Suppressor macrophage treated with lipopolysaccharide for 1 hour (primary cell): ENCODE data around the gene CD151.
A peak's percentile ranks its signal among the peaks of the same experiment; 100 is the strongest.

ENCODE experiments used
- DNase-seq, 3 donors: peaks; one replicate each; pipeline ENCODE4 v3.0.0-alpha.2; 2020 to 2022

CD151 gene

DNA sequence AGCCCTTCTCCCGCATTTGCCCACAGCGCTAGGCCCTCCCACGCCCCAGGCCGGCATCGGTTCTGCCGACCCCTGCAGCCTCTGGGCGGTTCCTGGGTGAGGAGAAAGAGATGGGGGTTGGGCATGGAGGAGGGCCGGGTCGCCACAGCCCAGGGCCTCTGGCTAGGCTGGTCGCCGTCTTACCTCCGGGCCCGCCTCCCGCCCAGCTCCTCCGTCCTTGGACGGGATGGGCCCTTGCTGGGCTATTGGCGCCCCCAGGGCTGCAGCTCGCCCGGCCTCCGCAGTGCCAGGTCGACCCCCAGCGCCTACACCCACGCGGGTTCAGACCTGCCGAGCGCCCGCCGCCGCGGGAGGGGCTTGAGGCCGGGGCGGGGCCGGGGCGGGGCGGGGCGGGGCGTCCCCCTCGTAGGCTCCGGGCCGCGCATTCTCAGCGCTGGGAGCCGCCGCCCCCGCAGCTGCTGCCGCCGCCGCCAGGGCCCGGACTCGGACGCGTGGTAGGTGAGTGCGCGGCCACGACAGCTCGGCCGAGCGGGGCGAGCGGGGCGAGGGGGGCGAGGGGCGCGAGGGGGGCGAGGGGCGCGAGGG is at the start of gene CD151:
CD151 (plus strand) TSS at position 424 of the 585 bp plus-strand sequence. CDS start 3,118 bp downstream, outside the sequence.
- peak; percentile 73 to 90 (median 83) for DNase-seq

DNA sequence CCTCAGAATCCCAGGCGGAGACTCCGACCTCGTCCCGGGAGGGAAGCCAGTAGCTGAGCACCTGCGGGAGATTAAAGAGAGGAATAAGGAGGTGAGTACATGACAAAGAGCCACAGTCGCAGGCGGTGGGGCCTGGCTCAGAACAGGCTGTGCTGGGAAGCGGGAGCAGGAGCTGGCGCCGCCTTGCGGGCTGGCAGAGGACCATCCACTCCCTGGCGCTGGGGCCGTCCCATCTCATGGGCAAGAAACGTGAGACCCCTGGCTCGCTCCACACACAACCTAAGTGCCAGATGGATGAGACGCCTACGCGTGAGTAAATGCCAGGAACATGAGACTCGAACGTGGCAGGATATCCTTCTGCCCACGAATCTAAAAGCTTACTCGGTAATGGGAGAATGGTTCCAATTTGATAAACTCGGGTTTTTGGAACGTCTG is 49.2 kb upstream of the CD151 start:
- peak in 1 of 3 donors; percentile 79 for DNase-seq

DNA sequence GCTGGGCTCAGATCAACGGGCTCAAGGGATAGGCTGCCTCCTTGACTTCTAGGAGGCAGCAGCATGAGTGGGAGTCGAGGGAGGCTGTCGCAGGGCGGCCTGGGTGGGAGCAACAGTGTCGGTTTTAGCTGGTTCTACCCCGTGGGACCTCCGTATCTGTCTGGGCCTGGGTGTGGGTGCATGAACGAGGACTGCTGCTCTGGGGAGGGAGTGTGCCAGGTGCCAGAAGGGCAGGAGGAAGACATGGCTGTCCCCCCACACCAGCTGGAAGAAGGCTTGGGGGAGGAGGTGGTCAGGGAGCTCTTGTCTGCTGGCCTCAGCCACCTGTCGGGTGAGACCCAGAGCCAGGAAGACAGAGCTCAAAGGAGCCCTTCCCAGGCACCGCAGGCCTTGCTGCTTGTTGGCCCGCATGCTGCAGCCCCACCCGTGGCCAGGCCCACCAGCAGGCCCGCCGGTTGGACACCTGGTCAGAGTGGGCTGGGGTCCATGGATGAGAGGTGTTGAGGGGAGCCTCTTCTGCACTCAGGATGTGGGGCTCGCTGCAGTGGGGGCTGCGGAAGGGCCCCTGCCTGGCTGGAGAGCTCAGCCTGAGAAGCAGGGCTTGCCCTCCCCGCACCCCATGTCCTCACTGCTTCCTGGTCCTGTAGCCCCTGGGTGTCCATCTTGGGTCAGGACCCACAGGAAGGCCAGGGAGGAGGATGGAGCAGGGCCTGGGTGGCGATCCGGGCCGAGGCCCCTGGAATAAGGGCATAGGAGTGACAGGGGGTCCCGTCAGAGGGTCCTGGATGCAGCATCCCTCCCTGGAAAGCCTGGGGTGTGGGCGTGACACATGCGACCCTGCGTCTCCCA is 46.3 kb upstream of the CD151 start:
- no peak for DNase-seq

DNA sequence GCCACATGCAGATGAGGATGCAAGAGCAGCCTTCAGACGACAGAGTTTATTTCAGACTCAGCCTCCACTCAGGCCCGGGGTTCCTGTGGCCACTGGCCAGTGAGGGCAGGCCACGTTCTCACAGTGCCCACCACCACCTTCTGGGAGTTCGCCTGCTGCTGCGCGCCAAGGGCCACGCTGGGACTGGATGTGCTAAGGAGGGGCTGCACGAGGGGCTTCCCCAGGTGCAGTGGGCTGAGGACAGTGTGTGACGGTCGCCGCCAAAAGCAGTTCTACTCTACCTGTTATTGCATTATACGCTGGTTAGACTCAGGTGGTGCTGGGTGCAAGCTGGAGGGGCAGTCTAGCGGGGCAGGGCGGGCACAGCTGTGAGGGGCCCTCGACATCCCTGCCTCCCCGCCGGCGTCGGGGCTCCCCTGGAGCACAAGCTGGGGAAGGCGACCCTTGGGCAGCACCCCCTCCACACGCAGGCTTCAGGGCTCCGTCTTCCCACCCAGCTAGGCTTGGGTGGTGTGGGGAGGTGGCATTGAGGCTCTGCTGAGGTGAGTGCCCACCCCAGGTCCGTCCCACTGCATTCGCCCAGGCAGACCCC is 45.6 kb upstream of the CD151 start:
- DNase-seq, result no peak

DNA sequence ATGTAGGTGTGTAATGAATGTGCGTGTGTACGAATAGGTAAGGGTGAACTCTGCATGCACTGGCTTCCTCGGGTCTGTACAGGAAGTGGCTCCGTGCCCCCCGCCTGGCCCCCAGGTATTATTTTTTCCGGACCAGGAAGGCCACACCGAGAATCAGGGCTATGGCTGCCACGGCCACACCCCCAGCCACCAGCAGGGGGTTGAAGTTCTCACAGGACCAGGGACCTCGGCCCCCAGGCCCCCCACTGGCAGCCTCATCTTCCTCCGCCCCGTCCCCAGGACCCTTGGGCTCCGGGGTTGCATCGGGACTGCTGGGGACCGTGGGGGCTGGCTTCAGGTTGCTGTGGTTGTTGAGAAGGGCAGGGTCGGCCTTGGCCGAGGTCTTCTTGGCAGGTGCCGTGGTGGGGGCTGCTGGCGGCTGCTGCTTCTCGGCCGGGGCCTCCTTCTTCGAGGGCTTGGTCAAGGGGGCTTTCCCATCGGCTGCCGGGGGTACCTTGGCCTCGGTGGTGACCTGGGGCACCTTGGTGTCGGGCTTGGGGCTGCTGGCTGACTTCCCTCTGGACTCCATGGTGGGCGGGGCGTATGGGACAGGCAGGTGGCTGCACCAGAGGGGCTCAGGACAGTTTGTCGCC is 44.6 kb upstream of the CD151 start:
- DNase-seq, result no peak

DNA sequence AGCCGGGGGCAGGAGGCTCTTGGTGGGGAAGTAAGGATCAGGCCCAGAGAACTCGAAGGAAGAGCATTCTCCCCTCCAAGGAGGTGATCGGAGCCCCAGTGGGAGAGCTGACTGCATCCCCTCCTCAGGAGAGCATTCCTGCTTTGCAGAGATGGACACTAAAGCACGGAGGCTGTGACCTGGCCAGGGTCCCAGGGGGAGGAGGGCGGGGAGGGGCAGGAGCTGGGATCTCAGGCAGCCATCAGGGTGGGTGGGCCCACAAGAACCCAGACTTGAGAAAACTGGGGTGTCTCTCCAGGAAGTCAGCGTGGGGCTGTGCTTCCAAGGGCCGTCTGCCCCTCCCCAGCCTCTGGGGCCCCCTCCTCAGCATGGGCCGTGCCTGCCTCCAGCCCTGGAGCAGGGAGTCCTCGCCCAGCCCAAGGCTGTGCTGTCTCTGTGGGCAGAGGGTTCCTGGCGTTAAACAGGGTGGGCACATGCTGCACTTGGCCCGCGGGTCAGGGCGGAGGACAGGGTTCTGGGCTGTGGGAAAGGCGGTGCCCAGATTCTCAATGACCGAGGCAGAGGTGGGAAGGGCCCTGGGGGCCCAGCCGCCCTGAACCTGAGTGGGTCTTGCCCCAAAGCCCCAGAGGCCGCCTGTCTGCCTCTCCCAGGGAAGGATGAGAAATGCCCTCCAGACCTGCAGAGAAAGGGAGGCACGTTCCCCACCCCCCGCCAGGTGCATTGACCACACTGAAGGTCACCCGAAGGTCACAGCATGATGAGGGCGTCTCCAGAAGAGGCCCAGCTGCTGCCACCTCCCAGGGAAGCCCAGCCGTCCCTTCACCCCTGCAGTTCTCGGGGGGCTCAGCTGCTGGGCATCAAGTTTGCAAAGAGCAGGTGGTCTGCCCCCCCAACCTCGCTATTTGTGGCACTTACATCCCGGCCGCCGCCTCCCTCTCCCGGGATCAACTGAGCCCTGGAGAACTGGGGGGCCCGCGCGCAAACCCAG is 43.5 kb upstream of the CD151 start:
- DNase-seq, result no peak

DNA sequence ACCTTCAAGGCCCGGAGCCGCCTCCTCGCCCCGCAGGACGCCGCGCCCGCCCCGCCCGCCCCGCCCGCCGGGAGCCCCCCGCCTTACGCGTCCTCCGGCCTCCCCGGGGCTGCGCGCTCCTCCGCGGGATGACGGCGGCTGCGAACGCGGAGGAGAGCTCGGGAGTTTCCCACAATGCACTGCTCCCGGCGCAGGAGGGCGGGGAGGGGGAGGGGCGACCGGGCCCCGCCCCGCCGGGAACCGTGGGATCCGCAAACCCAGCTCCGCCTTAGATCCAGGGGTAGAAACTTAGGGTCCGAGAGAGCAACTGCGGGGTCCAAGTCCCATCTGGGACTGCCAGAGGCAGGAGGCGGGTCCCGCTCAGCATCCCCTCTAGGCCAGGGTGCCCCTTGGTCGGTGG is 42.8 kb upstream of the CD151 start, which contains the start of gene CEND1:
CEND1 (minus strand) TSS at position 148 of the 400 bp plus-strand sequence. CDS start 1,514 bp downstream, outside the sequence.
- DNase-seq, result peak; percentile 25 to 66 (median 54)

DNA sequence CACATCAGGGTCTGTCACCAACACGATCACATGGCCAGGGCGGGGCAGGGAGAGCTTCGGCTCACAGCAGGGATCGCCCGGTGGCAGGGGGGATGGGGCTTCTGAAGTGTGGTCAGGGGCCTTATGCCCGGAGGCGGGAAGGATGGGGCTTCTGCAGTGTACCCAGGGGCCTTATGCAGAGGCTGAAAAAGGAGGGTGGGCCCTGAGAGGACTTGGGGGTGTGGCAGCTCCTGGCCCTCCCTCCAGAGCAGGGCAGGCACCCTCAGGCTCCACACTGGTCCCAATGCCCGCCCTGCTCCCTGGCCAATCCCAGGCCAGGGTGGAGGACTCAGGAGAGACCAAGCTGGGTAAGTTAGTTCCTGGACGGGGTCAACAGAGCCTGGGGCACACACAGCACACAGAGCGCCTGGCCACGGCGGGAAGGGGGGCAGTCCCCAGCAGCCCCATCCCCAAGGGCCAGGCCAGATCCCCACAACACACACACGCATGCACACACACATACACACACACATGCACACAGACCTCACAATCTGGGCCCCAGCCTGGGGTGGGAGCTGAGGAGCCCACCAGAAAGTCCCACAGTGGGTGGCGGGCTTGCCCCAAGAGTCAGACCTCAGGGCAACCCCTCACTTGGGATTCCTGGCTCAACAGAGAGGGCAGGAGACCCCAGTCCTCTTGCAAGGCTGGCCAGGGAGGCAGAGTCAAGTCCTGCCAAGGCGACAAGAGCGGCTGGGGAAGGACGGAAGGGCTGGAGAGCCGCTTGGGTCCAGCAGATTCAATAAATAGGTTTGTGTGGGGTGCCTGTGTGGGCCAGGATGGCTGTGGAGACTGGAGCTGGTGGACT is 41.8 kb upstream of the CD151 start:
- no peak for DNase-seq

DNA sequence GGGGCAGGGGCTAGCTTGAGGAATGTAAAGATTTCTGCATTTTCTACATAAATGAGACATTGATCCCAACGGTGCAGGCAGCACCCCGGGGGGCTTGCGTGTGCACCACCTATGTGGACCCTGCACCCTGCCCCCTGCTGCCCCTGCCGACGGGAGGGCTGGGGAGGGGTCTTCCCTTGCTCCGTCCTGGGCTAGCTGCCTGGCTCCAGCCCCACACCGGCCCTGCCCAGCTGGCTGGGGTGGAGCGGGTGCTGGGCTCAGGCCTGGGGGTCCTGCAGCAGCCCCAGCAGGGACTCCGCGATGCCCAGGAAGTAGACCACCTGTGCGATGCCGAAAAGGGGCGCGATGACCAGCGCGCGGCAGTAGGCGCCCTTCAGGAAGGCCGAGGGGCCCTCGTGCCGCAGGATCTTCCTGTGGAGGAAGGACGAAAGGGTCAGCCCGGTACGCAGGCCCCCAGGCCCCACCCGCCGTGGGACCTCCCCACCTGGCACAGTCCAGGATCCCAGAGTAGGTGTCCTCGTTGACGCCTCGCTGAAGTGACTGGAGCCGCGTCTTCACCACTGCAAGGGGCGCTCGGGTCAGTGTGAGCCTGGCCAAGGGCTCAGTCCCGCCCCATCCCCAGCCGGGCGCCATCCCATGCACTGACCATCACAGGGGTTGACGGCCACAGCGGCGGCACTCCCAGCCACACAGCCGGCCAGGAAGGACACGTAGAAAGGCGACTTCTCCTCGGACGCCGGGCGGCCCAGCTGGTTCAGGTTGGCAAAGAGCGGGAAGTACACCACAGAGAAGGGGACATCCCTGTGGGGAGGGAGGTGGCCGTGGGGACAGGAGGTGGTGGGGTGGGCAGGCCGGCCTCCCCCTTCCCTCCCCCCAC is 40.9 kb upstream of the CD151 start:
- no peak for DNase-seq

DNA sequence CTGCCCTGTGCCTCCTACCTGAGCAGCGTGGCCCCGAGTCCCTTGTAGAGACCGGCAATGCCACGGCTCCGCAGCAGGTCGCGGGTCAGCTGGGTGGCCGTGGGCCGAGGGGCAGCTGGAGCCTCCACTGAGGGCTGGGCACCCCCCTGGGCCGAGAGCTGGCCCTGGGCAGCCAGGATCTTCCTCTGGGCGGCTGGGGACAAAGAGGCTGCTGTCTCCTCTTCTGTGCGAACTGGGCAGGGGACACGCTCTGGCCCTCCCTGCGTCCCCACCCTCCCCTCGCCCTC is 40.3 kb upstream of the CD151 start:
- no peak for DNase-seq

DNA sequence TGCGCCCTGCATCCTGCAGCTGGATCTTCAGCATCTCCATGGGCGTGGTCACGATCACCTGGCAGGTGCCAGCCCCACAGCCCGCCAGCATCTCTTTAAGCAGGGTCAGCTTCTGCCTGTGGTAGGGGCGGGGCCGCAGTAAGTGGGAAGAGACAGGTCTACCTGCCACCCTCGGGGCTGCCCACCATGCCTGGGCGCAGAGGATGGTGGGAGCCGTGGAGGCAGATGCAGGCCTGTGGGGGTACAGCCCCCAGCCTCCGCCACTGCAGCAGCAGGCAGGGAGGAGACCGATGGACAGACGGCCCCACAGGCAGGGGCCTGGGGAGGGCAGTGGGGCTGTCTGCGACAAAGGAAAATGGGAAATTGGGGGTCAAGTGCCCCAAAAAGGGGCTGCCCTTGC is 39.9 kb upstream of the CD151 start:
- DNase-seq, result no peak

DNA sequence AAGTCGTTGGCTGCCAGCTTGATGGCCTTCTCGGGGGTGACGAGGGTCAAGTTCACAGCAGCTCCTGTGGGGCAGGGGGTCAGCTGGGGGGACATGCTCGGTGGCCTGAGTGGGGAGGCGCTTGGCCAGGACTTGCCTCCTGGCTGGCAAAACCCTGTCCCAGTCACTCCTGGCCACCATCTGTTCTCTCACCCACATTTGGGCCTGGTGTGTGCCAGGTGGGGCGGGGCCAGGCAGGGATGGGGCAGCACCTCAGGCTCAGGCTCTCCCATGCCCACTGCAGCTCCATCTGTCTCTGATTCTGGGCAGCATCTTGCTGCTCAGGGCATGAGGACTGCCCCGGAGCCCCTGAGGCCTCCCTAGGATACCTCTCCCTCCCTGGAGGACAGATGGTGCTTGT is 39.2 kb upstream of the CD151 start:
- no peak for DNase-seq

DNA sequence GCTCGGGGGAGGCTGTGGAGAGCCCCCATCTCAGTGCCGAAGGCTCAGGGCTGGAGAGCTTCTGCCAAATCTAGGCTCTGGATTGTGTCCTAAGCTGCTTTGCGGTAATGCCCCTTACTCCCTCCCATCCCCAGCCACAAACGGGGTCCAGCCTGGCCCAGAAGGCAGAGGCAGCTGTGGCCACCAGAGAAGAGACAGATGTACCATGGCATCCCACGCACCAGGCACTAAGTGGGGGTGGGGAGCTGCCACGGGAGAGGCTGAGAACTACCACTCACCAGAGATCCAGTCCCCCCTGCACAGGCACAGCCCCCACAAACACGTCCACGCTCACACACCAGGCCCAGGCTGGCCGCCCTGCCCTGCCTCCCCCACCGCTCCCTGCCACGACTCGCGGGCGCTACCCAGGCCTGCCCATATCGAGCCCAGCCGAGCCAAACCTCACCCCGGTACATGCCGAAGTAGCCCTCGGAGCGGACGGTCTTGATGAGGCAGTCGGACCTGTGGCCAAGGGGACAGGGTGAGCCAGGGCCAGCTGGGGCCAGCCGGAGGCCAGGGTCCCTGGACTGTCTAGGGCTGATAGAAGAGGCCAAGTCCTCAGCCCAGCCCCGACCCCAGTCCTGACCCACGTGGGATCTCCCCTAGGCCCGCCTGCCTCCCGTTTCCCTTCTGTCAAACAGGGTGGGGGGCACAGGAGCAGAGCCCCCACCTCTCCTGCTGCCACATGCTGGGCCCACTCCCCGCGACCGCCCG is 38.6 kb upstream of the CD151 start:
- no peak for DNase-seq

DNA sequence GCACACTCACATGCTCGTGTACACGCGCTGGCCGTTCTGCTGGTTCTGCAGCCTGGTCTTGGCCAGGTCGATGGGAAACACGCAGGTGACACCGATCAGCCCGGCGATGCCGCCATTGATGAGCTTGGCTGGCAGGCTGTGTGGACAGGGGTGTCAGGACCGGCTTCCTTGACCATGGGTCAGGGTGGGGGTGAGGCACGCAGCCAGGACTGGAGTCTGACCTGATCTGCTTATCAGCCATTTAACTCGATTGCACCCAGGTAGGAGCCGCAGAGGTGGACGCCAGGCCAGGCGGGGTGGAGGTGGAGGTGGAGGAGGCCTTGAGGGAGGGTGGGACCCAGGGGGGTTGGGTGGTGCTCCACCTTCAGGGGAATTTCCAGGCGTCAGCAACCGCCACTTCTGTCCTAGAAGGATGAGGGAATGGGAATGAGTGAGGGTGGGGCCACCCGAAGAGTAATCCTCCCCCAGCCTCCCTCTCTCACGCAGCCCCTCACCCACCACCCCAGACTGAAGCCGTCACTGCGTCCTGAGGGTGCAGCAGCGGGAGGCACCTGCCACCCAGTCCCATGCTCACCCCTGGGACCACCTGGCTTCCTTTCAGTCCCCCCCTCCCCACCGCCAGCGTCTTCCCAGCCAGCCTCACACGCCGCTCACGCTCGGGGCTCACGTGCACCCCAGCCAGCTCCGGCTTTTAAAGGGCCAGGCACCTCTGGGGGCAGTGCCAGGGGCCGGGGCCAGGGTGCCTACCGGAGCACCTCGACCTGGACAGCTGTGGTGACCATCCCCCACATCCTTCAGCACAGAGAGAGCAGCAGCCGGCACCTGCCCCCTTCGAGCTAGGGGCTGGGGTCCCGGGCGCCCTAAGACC is 37.8 kb upstream of the CD151 start:
- no peak for DNase-seq

DNA sequence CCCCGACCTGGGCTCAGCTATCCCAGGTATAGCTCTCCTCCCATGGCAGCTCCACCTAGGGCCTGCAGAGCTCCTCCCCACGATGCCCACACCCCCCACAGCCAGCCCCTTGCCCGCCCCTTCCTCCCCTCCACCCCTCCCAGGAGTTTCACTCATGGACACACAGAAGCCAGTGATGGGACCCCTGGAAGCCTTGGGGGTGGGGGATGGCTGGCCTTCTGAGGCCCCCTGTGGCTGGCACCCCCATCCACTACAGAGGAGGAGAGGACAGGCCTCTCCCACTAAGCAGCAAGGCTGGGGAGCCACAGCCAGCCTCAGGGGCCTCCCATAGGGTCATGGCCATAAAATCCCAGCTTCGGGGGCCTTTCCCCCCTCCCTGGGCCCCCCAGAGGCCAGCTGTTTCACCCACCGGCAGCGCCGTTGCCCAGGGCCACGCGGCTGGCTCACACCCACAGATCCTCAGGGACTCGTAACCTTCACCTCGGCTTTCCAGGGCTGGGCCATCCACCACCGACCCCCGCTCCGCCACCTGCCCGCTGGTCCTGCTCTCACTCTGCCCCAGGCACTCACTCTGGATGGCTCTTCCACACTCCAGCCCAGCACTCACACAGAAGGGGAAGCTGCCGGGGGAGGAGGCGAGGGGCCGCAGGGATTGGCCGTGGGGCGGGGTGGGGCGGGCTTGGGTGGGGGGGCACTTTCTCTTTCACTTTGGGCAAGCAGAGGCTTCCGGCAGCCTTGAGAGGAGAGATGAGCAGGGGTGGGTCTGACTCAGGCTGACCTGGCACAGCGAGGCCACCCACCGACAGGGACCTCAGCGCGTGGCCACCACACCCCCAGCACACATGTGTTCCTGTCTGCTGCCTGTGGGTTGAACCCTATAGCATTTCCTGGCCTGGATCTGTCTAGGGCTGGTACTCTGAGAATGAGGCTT is 36.9 kb upstream of the CD151 start:
- DNase-seq, result peak; percentile 92 to 95 (median 93)

DNA sequence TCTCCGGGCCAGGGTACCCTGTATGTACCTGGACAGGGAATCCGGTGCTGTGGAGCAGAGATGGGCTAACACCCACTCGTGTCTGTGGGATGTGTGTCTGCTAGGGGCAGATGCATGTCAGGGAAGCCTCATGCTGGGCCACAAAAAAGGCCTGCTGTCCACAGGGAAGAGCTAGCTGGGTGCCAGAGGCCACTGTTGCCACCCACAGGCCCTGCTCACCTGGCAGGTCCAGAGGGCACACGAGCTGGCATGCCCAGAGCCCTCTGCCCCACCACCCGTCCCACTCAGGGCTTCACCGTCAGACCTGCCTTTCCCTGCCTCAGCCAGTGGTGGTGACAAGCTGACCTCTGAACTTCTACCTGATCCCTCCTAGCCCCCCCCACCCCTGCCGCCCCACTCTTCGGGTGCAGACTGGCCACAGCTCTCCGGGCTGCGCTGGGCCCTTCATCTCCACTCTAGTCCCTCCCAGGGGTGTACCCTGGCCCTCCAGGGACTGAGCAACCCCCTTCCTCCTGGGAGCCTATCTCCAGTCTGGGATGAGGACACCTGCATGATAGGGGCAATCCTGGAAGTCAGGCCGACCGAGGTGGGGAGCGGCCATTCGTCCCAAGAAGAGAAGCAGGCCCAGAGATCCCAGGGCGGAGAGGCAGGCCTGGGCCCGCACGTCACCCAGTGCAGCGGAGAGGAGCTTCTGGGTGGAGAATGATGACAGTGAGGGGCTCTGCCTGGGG is 36.0 kb upstream of the CD151 start:
- no peak for DNase-seq
